CD4-positive, alpha-beta T cell treated with Interleukin-21 for 1 hour (primary cell): ENCODE measurements around the gene RPRD2.

Source experiments
- DNase-seq: peaks from one replicate; pipeline ENCODE4 v3.0.0-alpha.2; 2020

RPRD2 gene

DNA sequence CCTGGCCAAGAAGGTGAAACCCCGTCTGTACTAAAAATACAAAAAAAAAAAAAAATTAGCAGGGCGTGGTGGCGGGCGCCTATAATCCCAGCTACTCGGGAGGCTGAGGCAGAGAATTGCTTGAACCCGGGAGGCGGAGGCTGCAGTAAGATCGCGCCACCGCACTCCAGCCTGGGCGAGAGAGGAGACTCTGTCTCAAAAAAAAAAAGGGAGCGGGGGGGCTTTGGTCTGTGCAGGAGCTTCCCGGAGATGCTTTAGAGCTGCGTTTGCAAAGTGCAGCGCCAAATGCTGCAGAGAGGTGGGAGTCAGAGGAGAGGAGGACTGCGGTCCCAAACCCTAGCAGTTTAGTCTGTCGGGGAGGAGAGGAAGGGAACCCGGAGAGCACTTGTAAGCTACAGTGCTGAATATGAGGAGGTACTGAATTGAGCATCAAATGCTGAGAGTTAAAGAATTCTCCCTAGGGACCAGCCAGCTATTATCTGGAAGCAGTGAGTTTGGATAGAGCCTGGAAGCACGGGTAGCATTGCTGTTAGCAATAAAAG lies 152.2 kb downstream of the RPRD2 start:
- DNase-seq, result no peak

DNA sequence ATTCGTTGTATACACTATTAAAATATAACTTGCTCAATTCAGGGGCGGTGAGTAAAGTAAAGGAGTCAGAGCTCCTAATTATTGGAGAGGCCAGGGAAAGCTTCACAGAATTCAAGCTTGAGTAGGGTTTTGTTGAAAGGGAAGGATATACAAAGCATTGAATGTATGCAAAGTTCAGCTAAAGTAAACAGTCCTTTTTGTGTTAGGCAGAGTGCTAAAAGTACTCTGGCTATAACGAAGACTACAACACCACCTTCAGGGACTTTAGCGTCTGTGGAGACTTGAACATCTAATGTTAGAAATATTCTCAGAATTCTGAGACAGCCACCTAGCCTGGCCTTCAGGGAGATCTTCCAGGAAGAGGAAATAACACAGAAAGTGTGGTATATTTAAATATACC lies 152.7 kb downstream of the RPRD2 start:
- no peak for DNase-seq

DNA sequence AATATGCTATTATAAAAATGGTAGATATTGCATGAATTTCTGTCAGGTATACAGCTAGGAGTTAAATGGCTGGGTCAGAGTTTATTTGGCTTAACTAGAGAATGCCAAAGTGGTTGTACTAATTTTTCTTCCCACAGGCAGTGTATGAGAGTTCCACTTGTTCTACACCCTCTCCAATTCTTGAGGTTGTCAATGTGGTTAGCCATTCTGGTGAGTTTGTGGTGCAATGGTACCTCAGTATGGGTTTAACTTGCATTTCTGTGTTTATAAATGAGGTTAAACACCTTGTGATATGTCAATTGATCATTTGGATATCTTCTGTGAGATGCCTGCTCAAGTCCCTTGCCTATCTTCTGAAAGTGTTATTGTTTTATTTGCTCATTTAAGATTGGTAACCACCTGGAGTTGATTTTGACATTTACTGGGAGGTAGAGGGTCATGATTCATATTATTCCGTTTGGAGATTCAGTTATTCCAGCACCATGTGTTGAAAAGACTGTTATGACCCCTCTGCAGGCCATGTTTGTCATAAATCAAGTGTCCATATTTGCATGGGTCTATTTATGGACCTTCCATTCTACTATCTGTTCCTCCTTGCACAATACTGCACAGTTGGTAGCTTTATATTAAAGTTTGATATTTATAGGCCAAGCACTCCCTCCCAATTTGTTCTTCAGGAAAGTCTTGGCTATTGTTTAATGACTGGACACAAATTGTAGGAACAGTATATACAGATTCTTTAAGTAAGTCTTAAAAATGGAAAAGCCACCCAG lies 157.4 kb downstream of the RPRD2 start:
- no peak for DNase-seq

DNA sequence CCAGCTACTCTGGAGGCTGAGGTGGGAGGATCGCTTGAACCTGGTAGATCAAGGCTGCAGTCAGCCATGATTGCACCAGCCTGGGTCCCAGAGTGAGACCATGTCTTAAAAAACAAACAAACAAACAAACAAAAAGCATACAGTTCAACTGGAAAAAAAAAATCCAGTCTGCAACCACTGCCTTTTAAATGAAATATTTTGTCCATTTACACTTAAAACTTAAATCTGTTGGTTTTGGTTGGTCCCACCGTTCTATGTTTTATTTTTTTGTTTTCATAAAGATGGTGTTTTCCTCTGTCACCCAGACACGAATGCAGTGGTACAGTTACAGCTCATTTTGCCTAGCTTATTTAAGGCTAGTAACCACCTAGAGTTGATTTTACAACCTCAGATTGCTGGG lies 161.4 kb downstream of the RPRD2 start:
- no peak for DNase-seq
